ENCODE data around the gene MEIS3. TPM values are rescaled to one million over a fixed set of nuclear protein-coding genes. Genes with fewer than 3 reads are reported as not detected.

MEIS3 gene
- total and polyA plus RNA-seq, 2 donors from 2014 or later = 3.8 to 7.6 TPM

DNA sequence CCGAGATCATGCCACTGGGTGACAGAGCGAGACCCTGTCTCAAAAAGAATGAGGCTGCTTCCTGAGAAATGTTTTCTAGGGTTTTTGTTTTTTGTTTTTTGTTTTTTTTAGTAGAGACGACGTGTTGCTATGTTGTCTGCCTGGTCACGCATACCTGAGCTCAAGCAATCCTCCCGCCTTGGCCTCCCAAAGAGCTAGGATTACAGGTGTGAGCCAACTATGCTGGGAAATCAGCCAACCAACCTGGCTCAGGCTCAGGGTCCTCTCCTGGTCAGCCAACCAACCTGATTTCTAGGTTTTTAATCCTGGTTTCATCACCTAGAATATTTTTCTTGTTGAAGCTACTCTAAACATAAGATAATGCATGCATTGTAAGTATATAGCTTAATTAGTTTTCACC, 62.4 kb downstream of the MEIS3 start:
- no peaks in the 10 kb centered on the region for H3K27me3 ChIP-seq (ENCODE audit: control insufficient read depth, insufficient read depth, low read length)
- intact Hi-C loops (cut with DNase I) = no loop called here
- TF ChIP-seq, protein P1, sequence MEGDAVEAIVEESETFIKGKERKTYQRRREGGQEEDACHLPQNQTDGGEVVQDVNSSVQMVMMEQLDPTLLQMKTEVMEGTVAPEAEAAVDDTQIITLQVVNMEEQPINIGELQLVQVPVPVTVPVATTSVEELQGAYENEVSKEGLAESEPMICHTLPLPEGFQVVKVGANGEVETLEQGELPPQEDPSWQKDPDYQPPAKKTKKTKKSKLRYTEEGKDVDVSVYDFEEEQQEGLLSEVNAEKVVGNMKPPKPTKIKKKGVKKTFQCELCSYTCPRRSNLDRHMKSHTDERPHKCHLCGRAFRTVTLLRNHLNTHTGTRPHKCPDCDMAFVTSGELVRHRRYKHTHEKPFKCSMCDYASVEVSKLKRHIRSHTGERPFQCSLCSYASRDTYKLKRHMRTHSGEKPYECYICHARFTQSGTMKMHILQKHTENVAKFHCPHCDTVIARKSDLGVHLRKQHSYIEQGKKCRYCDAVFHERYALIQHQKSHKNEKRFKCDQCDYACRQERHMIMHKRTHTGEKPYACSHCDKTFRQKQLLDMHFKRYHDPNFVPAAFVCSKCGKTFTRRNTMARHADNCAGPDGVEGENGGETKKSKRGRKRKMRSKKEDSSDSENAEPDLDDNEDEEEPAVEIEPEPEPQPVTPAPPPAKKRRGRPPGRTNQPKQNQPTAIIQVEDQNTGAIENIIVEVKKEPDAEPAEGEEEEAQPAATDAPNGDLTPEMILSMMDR (IDR thresholded peaks at IDR 0.05; ENCODE audit: borderline replicate concordance, extremely low read depth, insufficient read depth) = no peak
- peaks cover 0 to 1% (median 0%) of the 10 kb centered on the region in 3 donors for H3K4me1 ChIP-seq (ENCODE audit: control insufficient read depth in 2 of 3, insufficient read depth in 2 of 3, low read depth in 1 of 3, low read length in 3 of 3)
- no peak overlapping the region for H3K4me3 ChIP-seq (ENCODE audit: low read length in 3 of 3)
- no peak overlapping the region for H3K27ac ChIP-seq (ENCODE audit: low read depth in 2 of 2, low read length in 2 of 2)
- DNase-seq = no peak
- no peak overlapping the region for H3K9ac ChIP-seq (ENCODE audit: low read length in 3 of 3)
- no peaks in the 10 kb centered on the region for H3K9me3 ChIP-seq (ENCODE audit: control insufficient read depth in 2 of 3, insufficient read depth in 1 of 3, low read length in 3 of 3)
- FAIRE-seq = no peak
- peaks cover 9 to 50% (median 36%) of the 10 kb centered on the region in 3 donors for H3K36me3 ChIP-seq (ENCODE audit: control insufficient read depth in 2 of 3, insufficient read depth in 3 of 3, low read length in 3 of 3)

DNA sequence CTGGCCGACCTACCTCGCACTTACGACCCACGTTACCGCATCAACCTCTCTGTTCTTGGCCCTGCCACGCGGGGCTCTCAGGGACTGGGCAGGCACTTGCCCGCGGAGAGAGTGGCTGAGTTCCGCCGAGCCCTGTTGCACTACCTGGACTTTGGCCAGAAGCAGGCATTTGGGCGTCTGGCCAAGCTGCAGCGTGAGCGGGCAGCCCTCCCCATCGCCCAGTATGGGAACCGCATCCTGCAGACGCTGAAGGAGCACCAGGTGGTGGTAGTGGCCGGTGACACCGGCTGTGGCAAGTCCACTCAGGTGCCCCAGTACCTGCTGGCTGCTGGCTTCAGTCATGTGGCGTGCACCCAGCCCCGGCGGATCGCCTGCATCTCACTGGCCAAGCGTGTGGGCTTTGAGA, 66.0 kb downstream of the MEIS3 start:
- FAIRE-seq (no peak), DNase-seq (no peak)
- no peak overlapping the region for H3K27ac ChIP-seq (ENCODE audit: low read depth in 2 of 2, low read length in 2 of 2)
- intact Hi-C loops (cut with DNase I) = no loop called here
- H3K27me3 ChIP-seq (ENCODE audit: control insufficient read depth, insufficient read depth, low read length) = no peaks in the 10 kb centered on the region
- no peaks in the 10 kb centered on the region for H3K9me3 ChIP-seq (ENCODE audit: control insufficient read depth in 2 of 3, insufficient read depth in 1 of 3, low read length in 3 of 3)
- no peak overlapping the region for H3K4me3 ChIP-seq (ENCODE audit: low read length in 3 of 3)
- no peak overlapping the region for H3K9ac ChIP-seq (ENCODE audit: low read length in 3 of 3)
- TF ChIP-seq, protein P1 (IDR thresholded peaks at IDR 0.05; ENCODE audit: borderline replicate concordance, extremely low read depth, insufficient read depth) = no peak
- peaks cover 0 to 9% (median 0%) of the 10 kb centered on the region in 3 donors for H3K4me1 ChIP-seq (ENCODE audit: control insufficient read depth in 2 of 3, insufficient read depth in 2 of 3, low read depth in 1 of 3, low read length in 3 of 3)
- peaks cover 8 to 26% (median 24%) of the 10 kb centered on the region in 3 donors for H3K36me3 ChIP-seq (ENCODE audit: control insufficient read depth in 2 of 3, insufficient read depth in 3 of 3, low read length in 3 of 3)

Other genes with a start within 250 kb of the MEIS3 start
- gene BBC3, start 188.3 kb downstream of the MEIS3 start, total RNA-seq = 14.2 TPM
- 3.2 TPM for gene BBC3, start 188.3 kb downstream of the MEIS3 start, polyA plus RNA-seq (ENCODE audit: insufficient read depth, low read depth, low replicate concordance)
- gene CCDC9, start 163.0 kb downstream of the MEIS3 start, total RNA-seq = 49.0 TPM
- 14.0 TPM for gene CCDC9, start 163.0 kb downstream of the MEIS3 start, polyA plus RNA-seq (ENCODE audit: insufficient read depth, low read depth, low replicate concordance)
- 28.4 TPM for gene INAFM1, start 144.6 kb downstream of the MEIS3 start, total RNA-seq
- gene INAFM1, start 144.6 kb downstream of the MEIS3 start, polyA plus RNA-seq (ENCODE audit: insufficient read depth, low read depth, low replicate concordance) = 17.0 TPM
- gene C5AR1, start 109.7 kb downstream of the MEIS3 start, total RNA-seq = 26.6 TPM
- 6.5 TPM for gene C5AR1, start 109.7 kb downstream of the MEIS3 start, polyA plus RNA-seq (ENCODE audit: insufficient read depth, low read depth, low replicate concordance)
- gene C5AR2, start 87.4 kb downstream of the MEIS3 start, total RNA-seq = 2.5 TPM
- 3.0 TPM for gene C5AR2, start 87.4 kb downstream of the MEIS3 start, polyA plus RNA-seq (ENCODE audit: insufficient read depth, low read depth, low replicate concordance)
- gene DHX34, start 70.2 kb downstream of the MEIS3 start, total RNA-seq = 13.6 TPM
- gene DHX34, start 70.2 kb downstream of the MEIS3 start, polyA plus RNA-seq (ENCODE audit: insufficient read depth, low read depth, low replicate concordance) = 7.2 TPM
- gene SLC8A2, start 52.4 kb upstream of the MEIS3 start, total RNA-seq = 0.94 TPM
- not detected for gene SLC8A2, start 52.4 kb upstream of the MEIS3 start, polyA plus RNA-seq (ENCODE audit: insufficient read depth, low read depth, low replicate concordance)
- 7.4 TPM for gene KPTN, start 64.7 kb upstream of the MEIS3 start, total RNA-seq
- gene KPTN, start 64.7 kb upstream of the MEIS3 start, polyA plus RNA-seq (ENCODE audit: insufficient read depth, low read depth, low replicate concordance) = 25.5 TPM
- 136 TPM for gene NAPA, start 95.5 kb upstream of the MEIS3 start, total RNA-seq
- gene NAPA, start 95.5 kb upstream of the MEIS3 start, polyA plus RNA-seq (ENCODE audit: insufficient read depth, low read depth, low replicate concordance) = 213 TPM
- gene ZNF541, start 153.6 kb upstream of the MEIS3 start, total RNA-seq = 0.69 TPM
- gene ZNF541, start 153.6 kb upstream of the MEIS3 start, polyA plus RNA-seq (ENCODE audit: insufficient read depth, low read depth, low replicate concordance) = 0.86 TPM
- 14.7 TPM for gene BICRA, start 189.6 kb upstream of the MEIS3 start, total RNA-seq
- gene BICRA, start 189.6 kb upstream of the MEIS3 start, polyA plus RNA-seq (ENCODE audit: insufficient read depth, low read depth, low replicate concordance) = 3.2 TPM